HEK293T (cell line): Measurements from ENCODE around the gene COL1A2.

ENCODE experiments used
- CTCF ChIA-PET: fragments of 350-600 bp; formaldehyde crosslinking; extraction: SDS; loops from one replicate; lab custom pipeline; 2021; ENCODE audit warnings: antibody characterized with exemption, inconsistent platforms; lab: Yijun Ruan, JAX
- POLR2A ChIA-PET: fragments of 350-600 bp; formaldehyde crosslinking; extraction: SDS; loops from one replicate; lab custom pipeline; 2020; ENCODE audit warnings: antibody characterized with exemption, inconsistent platforms; lab: Yijun Ruan, JAX
- DNase-seq: peaks from one replicate; pipeline ENCODE4 v3.0.0; 2012; ENCODE audit warnings: mixed read lengths; ENCODE audit errors: extremely low spot score
- ARNT ChIP-seq: fragments of 450-650 bp; IDR thresholded peaks from 2 replicates; pipeline ENCODE4 v1.6.1; 2017; ENCODE audit warnings: mild to moderate bottlenecking
- BHLHE40 ChIP-seq: fragments of 450-650 bp; IDR thresholded peaks from 2 replicates; pipeline ENCODE4 v1.6.1; 2016; ENCODE audit warnings: mild to moderate bottlenecking, moderate library complexity, borderline replicate concordance
- CTBP1 ChIP-seq: fragments of 450-650 bp; IDR thresholded peaks from 2 replicates; pipeline ENCODE4 v1.6.1; 2016; ENCODE audit warnings: borderline replicate concordance
- ELF4 ChIP-seq: fragments of 450-650 bp; IDR thresholded peaks from 2 replicates; pipeline ENCODE4 v1.6.1; 2017; ENCODE audit warnings: antibody characterized with exemption
- FOXA1 ChIP-seq: fragments of 450-650 bp; IDR thresholded peaks from 2 replicates; pipeline ENCODE4 v1.6.1; 2016; ENCODE audit warnings: mild to moderate bottlenecking
- FOXK2 ChIP-seq: fragments of 450-650 bp; IDR thresholded peaks from 2 replicates; pipeline ENCODE4 v1.6.1; 2016; ENCODE audit warnings: mild to moderate bottlenecking
- FOXM1 ChIP-seq: fragments of 450-650 bp; IDR thresholded peaks from 2 replicates; pipeline ENCODE4 v1.6.1; 2017; ENCODE audit warnings: mild to moderate bottlenecking, borderline replicate concordance
- HDGF ChIP-seq: fragments of 450-650 bp; IDR thresholded peaks from 2 replicates; pipeline ENCODE4 v1.6.1; 2017; ENCODE audit warnings: antibody characterized with exemption, borderline replicate concordance
- L3MBTL2 ChIP-seq: fragments of 450-650 bp; conservative IDR thresholded peaks from 2 replicates; pipeline ENCODE4 v1.6.1; 2016; ENCODE audit warnings: mild to moderate bottlenecking
- LEF1 ChIP-seq: fragments of 450-650 bp; IDR thresholded peaks from 2 replicates; pipeline ENCODE4 v1.6.1; 2017; ENCODE audit warnings: mild to moderate bottlenecking, borderline replicate concordance
- NFRKB ChIP-seq: fragments of 450-650 bp; IDR thresholded peaks from 2 replicates; pipeline ENCODE4 v1.6.1; 2016; ENCODE audit warnings: mild to moderate bottlenecking, moderate library complexity
- SP1 ChIP-seq: fragments of 450-650 bp; IDR thresholded peaks from 2 replicates; pipeline ENCODE4 v1.6.1; 2017
- SUZ12 ChIP-seq: fragments of 450-650 bp; IDR thresholded peaks from 2 replicates; pipeline ENCODE4 v1.6.1; 2016; ENCODE audit warnings: mild to moderate bottlenecking
- TARDBP ChIP-seq: fragments of 450-650 bp; IDR thresholded peaks from 2 replicates; pipeline ENCODE4 v1.6.1; 2016
- ZNF384 ChIP-seq: fragments of 450-650 bp; IDR thresholded peaks from 2 replicates; pipeline ENCODE4 v1.6.1; 2016
- TF ChIP-seq, protein P1 (sequence below): fragments of 450-650 bp; IDR thresholded peaks from 2 replicates; pipeline ENCODE4 v1.6.1; 2016

The COL1A2 gene

GRCh38 chr7:94354953-94355352 lies 39.7 kb upstream of the COL1A2 start:
- TF ChIP-seq FOXM1 (no peak), L3MBTL2 (no peak), SP1 (no peak), NFRKB (no peak), LEF1 (no peak), FOXK2 (no peak), ELF4 (no peak), TARDBP (no peak), HDGF (no peak), CTBP1 (no peak), ARNT (no peak), FOXA1 (no peak), ZNF384 (no peak)
- DNase-seq, result no peak
- CTCF ChIA-PET, result no interaction called here
- POLR2A ChIA-PET, result no interaction called here

- ChIA-PET POLR2A (no interaction called here), CTCF (no interaction called here)
- TF ChIP-seq L3MBTL2 (no peak), CTBP1 (no peak), LEF1 (no peak), TARDBP (no peak), SP1 (no peak), FOXA1 (no peak), FOXM1 (no peak), NFRKB (no peak), ZNF384 (no peak), SUZ12 (no peak), ELF4 (no peak), ARNT (no peak), FOXK2 (no peak), HDGF (no peak)
- TF ChIP-seq, protein P1, sequence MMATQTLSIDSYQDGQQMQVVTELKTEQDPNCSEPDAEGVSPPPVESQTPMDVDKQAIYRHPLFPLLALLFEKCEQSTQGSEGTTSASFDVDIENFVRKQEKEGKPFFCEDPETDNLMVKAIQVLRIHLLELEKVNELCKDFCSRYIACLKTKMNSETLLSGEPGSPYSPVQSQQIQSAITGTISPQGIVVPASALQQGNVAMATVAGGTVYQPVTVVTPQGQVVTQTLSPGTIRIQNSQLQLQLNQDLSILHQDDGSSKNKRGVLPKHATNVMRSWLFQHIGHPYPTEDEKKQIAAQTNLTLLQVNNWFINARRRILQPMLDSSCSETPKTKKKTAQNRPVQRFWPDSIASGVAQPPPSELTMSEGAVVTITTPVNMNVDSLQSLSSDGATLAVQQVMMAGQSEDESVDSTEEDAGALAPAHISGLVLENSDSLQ, result no peak
- no peak for DNase-seq
These were observed 39.2 kb upstream of the COL1A2 start for GRCh38 chr7:94355454-94355853.

- POLR2A ChIA-PET, result no interaction called here
- CTCF ChIA-PET, result no interaction called here
- TF ChIP-seq CTBP1 (no peak), L3MBTL2 (no peak), NFRKB (no peak), ARNT (no peak), ZNF384 (no peak), SP1 (no peak), SUZ12 (no peak), FOXK2 (no peak), TARDBP (no peak), FOXM1 (no peak), BHLHE40 (no peak), FOXA1 (no peak), LEF1 (no peak)
- TF ChIP-seq, protein P1, result no peak
- DNase-seq, result no peak
These were observed 37.6 kb upstream of the COL1A2 start for GRCh38 chr7:94357076-94357475.

GRCh38 chr7:94360926-94361325 lies 33.8 kb upstream of the COL1A2 start:
- ChIA-PET CTCF (no interaction called here), POLR2A (no interaction called here)

DNA sequence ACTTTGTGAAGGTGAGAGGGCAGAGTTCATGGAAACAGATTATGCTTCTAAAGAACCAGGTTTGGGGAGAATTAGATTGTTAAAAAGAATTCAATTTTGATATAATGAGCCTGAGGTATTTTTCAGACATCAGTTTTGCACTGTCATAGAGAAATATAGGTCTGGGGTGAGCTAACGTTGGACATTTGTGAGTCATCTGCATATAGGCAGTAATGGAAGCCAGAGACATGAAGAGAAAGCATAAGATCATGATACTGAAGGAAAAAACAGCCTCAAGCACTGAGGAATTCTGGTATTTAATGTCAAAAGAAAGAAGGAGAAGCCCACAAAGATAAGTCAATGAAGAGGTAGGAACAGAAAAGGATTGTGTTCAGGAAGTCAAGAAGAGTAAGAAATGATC lies 32.4 kb upstream of the COL1A2 start:
- CTCF ChIA-PET, result no interaction called here
- POLR2A ChIA-PET, result no interaction called here
- TF ChIP-seq L3MBTL2 (no peak), SUZ12 (no peak), TARDBP (no peak), ARNT (no peak), FOXA1 (no peak)
- no peak for DNase-seq

More at GRCh38 chr7:94360926-94361325, 33.8 kb upstream of the COL1A2 start:
- DNase-seq, result no peak
- TF ChIP-seq FOXK2 (no peak), LEF1 (no peak), ELF4 (no peak), BHLHE40 (no peak), SUZ12 (no peak), HDGF (no peak), FOXA1 (no peak), FOXM1 (no peak), ZNF384 (no peak), CTBP1 (no peak), TARDBP (no peak), NFRKB (no peak), L3MBTL2 (no peak), SP1 (no peak), ARNT (no peak)
- TF ChIP-seq, protein P1, result no peak

DNA sequence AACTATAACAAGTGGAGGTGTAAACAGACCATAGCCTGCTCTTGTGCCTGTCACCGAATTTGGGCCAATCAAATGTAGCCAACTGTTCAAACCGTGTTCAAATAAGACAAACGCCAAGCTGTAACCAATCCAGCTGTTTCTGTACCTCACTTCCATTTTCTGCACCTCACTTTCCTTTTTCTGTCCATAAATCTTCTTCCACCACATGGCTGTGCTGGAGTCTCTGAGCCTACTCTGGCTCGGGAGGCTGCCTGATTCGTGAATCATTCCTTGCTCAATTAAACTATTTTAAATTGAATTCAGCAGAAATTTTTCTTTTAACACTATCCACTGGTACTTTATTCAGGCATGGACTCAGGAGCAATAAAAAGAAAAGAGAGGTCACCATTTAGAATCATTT lies 29.9 kb upstream of the COL1A2 start:
- no peak for TF ChIP-seq LEF1
- no peak for TF ChIP-seq SP1
- TF ChIP-seq ZNF384, result no peak
- CTCF ChIA-PET, result no interaction called here
- POLR2A ChIA-PET, result no interaction called here

DNA sequence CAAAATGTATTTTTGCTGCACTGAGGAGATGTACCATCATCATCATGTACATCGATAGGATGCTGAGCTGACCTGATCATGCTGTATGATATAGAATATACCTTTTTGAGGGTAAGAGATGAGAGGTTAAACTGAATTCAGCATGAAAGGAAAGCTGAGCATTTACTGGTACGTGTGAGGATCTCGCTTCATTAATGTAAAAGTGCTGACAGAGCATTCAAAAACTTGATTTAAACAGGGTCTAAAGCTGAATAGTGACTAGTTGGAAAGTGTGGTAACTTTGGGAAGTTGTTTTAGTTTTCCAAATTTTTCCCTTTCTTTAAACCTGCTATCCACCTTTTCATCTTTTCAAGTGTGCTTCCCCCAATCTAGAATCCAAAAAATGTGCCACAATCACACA lies 28.5 kb upstream of the COL1A2 start:
- TF ChIP-seq SUZ12 (no peak), LEF1 (no peak), ELF4 (no peak), ARNT (no peak), TARDBP (no peak), SP1 (no peak)
- TF ChIP-seq, protein P1, result no peak
- ChIA-PET POLR2A (no interaction called here), CTCF (no interaction called here)
- no peak for DNase-seq

More for the DNA sequence above, 29.9 kb upstream of the COL1A2 start:
- DNase-seq, result no peak
